HT1080 (cell line): ENCODE data around the gene RTKN2. TPM values are rescaled to one million over a fixed set of nuclear protein-coding genes. Genes with fewer than 3 reads are reported as not detected.
A peak's percentile ranks its signal among the peaks of the same experiment; 100 is the strongest.

Source experiments
- DNase-seq: peaks from one replicate; pipeline ENCODE4 v3.0.0-alpha.2; 2015; ENCODE audit warnings: low read depth
- total RNA-seq: library from RNA; depleted of rRNA; stranded (reverse); fragments of >200 nt; shearing (Covaris generic); gene quantifications from 2 replicates; pipeline ENCODE4 v1.2.3, GENCODE V29; 2014

Gene RTKN2
- total RNA-seq, 1 experiment from 2014 or later, result 6.5 TPM

- no peak for DNase-seq
Measured at GRCh38 chr10:62180677-62181076, 88.0 kb downstream of the RTKN2 start.

GRCh38 chr10:62178568-62178967 is 90.1 kb downstream of the RTKN2 start:
- no peak for DNase-seq

- DNase-seq, result no peak
Measured at GRCh38 chr10:62177111-62177510, 91.5 kb downstream of the RTKN2 start.

DNA sequence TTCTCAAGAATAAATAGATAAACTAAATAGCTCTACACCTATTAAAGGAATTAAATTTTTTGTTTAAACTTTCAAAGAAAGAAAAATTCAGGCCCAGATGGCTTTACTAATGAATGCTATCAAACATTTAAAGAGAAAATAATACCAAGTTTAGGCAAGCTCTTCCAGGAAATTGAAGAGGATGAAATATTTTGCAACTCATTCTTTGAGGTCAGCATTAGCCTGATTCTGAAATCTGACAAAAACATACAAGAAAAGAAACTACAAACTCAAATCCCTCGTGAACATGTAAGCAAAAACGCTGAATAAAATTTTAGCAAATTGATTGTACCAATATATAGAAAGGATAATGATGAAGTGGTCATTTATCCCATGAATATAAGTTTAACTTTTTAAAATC is 93.4 kb downstream of the RTKN2 start:
- DNase-seq, result no peak

GRCh38 chr10:62172465-62172864 is 96.2 kb downstream of the RTKN2 start:
- DNase-seq, result no peak

DNA sequence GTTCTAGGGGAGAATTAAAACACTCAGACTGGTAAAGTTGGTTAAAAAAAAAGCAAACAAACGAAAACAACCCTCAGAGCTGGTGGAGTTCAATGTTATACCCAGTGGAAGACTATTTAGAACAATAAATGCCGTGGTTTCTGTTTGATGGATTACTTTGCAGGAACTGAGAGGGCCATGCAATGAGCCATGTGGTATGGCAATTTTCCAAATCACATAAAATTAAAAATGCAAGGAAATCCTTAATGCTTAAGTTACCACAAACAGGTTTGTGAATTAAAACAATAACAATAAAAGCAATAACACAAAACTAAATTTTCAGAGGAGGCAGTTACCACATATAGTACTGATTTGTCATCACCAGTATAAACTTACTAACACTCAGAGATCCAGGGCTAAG is 96.9 kb downstream of the RTKN2 start:
- DNase-seq, result no peak

DNA sequence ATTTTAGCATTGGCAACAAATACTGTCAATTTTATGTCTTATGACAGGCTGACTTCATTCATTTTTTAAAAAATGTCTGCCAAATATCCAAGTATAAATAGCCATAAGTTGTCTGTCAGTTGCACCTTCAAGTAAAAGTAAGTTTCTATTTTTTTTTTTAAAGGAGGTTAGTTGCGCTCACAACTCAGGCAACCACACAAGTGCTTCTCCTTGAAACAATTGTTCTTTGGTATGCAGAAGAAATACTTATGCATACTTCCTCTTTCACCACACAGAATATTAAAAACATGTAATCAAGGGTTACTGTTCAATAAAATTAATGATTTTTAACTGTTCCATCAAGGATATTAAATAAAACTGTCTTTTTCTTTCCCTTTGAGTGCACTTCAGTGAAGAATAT is 97.9 kb downstream of the RTKN2 start:
- DNase-seq, result no peak

DNA sequence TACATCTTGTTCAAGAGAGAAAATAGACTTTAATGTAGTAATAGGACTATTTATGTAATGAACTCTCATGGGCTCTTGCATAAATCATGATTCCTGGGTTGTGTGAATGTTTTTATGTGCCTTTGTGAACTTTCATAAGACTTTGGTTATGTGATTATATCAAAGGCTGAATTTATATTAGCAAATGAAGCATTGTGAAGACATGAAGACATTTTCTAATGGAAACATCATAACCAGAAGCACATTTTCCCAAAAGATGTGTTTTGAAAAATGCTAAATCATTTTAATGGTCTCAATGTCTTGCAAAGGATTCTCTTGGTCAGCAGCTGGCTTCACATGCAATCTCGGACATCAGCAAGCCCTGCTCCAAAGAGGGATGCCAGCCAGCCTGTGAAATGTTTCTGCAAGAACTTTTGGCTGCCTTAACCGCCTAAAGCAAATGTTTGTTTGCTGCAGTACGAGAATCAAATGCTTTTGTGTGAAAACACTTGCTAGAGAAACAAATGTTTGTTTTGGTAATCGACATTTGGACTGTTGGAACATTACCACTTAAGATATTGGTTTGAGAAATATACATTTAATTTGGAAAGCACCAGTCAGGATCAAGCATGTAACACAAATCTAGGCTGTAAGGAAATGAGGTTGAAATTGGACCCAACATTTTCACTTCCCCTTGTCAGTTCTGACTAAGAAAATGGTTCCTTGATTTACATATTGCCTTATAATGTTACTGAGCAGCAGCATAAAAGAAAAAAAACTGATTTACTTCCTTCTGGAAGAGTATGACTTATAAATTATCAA is 102.1 kb downstream of the RTKN2 start:
- no peak for DNase-seq

- DNase-seq, result no peak
Measured at GRCh38 chr10:62165803-62166202, 102.8 kb downstream of the RTKN2 start.

DNA sequence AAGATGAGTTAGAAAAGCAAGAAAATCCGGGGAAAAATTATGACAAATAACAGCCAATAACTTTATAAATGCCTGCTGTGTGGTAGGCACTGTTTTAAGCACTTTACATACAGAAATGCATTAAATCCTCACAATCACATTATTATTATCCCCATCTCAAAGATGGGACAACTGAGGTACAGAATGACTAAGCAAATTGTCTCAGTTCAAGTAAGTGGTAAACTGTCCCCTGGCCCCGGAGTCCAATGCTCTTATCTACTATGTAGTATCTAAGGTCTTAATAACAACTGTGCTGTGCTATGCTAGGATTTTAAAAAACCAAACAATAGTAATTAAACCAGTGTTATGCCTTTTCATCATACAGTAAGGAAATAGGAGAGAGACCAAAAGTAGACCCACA is 105.6 kb downstream of the RTKN2 start:
- DNase-seq, result no peak

GRCh38 chr10:62162261-62162981 is 106.2 kb downstream of the RTKN2 start:
- DNase-seq, result no peak

GRCh38 chr10:62159351-62159750 is 109.3 kb downstream of the RTKN2 start:
- DNase-seq, result peak; percentile 11

DNA sequence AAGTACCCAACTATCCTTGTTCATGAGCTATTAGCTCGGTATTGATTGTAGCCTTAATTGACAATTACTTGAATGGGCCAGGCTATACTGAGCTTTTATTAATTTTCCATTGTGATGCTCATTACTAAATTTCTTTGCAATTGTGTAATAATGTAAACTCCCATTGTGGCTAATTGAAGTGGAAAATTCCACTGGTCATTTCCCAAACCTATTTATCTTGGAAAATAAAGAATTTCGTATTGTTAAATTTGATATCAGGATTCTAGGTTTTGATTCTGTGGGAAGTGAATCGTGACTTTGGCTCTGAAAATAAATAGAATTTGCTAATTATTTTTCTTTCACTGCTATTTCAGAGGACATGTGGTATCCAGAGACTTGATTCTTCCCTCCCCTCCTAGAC is 111.0 kb downstream of the RTKN2 start:
- no peak for DNase-seq

- DNase-seq, result no peak
Measured at GRCh38 chr10:62155054-62155680, 113.5 kb downstream of the RTKN2 start.

DNA sequence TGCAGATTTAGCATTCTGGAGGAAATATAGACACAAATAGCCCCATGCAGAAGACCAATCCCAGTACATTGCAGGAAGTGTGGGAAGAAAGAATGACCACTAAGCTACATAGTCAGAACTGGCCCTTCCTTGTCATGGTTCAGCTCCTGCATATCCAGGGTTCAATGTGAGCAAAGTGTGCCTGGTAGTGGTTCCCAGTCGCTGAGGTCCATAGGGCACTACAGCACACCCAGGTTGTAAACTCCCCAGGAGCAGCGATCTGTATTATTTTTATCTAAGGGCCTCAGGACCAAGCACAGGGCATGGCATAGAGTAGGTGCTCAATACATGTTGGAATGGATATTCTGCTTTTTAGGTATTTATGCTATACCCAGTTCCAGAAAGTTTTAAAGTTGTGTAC is 114.4 kb downstream of the RTKN2 start:
- no peak for DNase-seq

DNA sequence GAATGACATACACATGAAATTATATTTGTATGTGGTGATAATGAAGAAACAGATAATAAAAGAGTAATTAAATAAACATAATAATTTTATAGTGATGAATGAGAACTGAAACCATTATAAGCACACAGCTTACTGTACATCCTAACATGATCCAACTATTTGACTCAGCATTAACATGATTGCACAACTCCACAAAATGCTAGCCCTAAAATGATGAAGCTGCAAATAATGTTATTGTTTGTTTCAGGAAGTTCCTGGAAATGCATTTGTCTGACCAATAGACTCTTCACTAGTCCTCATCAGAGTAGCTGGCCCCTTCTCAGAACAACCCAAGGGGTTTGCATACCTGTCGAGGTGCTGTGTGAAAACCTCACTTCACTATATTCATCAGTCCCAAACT is 115.5 kb downstream of the RTKN2 start:
- no peak for DNase-seq

DNA sequence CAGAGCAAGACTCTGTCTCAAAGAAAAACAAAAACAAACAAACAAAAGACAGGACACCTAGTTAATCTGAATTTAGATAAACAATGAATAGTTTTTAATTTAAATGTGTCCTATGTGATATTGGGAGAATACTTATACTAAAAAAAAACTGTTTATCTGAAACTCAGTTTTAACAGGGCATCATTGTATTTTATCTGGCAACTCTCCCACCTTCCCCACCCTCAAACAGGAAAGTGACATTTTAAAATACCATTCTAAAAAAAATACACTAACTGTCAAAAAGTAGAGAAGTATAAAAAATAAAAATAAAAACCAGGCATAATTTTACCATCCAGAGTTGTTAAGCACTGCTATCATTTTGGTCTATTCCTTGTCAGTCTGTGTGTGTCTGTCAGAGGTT is 119.0 kb downstream of the RTKN2 start:
- DNase-seq, result no peak

- no peak for DNase-seq
Measured at GRCh38 chr10:62148155-62148554, 120.5 kb downstream of the RTKN2 start.

DNA sequence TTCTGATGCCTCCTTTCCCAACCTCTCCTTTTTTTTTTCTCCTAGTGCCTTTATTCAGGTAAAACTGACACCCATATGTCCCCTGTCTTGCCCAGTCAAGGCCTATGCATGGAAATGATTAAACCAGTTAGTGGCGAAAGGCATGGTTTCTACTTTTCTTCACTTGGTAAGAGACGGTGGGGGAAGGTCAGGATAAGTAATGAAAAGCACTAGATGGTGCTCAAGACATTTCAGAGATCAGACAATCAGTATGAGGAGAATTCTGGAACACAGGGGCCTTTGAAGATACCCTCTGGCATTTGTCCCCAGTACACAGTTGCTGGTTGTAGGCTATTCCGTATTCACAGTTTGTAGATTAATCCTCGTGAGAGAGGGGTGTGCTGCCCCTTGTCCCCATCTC is 121.2 kb downstream of the RTKN2 start:
- DNase-seq, result no peak

DNA sequence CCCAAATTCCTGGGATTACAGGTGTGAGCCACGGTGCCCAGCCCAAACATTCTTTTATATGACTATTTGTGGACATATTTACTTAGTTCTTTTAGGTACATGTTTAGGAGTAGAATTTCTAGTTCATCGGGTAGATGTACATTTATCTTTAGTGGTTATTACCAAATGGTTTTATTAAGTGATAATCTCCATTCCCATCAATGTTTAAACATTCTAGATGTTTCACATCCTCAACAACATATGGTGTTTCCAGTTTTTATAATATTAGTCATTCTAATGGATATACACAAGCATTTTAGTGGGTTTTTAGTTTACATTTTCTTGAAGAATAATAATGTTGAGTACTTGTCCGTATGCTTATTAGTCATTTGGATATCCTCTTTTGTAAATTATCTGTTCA is 131.7 kb downstream of the RTKN2 start:
- no peak for DNase-seq

DNA sequence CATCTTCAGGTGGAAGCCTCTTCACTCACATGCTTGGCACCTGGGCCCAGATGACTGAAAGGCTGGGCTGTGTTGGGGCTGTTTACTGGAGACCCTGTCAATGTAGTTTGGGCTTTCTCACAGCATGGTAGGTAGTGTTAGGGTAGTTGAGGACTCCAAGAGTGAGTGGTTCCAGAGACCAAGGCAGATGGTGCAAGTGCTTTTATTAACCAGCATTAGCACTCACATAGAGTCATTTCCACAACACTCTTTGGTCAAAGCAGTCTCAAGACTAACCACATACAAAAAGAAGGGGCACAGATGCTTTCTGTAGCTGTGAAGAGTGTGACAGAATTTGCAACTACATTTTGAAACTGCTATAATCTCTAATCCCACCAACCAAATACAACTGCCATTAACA is 135.0 kb downstream of the RTKN2 start:
- DNase-seq, result no peak
